Limb (tissue), 2 donors: ENCODE results near the gene DMAP1.

Experiments
- DNase-seq, 2 donors: peaks; one replicate each; pipeline ENCODE4 v3.0.0-alpha.2; 2016; ENCODE audit errors: extremely low spot score in 2 of 2

Gene DMAP1

DNA sequence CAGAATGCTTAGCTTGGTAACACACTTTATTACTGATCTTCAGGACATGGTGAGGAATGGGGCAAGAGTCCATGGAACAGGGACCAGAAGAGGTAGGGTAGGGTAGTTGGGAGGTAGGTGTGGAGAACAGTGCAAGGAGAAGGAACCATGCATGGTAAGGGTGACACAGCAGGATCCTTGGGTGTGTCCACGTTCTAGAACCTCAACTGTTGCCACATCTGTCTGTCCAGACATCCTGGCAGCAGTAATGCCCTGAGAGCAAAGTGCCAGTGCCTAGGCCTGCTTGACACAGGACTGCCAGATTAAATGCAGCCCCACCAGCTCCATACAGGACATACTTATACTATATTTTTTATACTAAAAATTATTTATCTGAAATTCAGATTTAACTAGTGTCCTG is 13.9 kb downstream of the DMAP1 start:
- no peak for DNase-seq

DNA sequence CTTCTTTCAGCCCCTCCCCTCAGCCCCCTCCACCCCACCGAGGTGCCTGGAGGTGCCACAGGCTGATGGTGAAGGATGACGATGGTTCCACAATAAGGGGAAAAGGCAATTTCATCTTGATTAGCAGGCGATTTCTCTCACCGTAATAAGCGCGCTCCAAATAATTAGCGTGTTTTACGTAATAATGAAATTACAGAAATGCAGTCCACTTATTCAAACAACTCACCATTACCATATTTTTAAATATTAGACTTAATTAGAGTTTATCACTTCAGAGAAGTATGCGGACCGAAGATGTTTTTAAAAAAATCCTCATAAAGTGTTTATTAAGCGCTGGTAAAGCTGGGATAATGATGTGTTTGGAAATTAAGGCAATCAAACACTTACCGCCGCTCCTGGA is 14.9 kb downstream of the DMAP1 start:
- DNase-seq = peak in 1 of 2 donors; percentile 18

DNA sequence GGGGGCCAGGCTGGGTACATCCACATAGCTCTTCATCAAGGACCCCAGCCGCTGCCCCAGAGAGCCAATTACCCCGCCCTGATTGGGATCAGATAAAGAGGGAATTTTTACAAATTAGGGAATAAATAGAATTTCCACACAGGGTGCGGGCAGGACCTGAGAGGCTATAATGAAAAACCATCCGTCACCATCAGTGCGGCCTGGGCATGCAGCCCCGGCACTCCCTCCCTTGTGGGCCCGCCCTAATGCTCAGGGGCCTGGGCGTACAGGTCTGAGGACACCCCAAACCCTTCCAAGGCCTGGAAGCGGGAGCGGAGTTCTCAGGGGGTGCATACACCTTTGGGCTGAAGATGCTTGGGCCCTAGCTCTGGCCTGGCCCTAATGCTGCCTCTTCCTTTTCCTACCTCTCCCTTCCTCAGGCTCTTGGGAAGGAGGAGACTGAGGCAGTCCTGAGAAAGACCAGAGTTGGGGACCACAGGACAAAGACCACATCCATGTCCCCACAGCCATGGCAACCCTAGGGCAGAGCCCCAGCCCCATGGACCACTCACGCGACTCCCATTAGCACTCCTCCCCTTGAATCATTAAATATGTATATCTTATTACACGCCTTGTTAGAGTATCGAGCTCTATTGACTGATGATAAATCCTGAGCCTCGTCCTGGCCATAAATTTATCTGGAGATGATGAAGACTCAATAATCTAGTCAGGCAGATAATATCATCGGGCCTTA is 16.3 kb downstream of the DMAP1 start:
- DNase-seq = no peak

DNA sequence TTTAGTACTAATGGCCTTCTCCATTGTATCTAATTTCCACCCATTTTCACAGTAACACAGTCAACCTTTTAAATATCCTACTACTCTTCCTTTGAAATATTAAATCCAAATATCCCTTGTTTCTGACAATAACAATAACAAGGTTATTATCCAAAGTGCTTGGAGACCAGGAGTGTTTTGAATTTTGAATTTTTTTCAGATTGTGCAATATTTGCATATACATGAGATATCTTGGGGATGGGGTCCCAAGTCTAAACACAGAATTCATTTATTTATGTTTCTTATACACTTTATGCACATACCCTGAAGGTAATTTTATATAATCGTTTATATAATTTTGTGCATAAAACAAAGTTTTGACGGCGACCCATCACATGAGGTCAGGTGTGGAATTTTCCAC is 17.5 kb downstream of the DMAP1 start:
- no peak for DNase-seq

DNA sequence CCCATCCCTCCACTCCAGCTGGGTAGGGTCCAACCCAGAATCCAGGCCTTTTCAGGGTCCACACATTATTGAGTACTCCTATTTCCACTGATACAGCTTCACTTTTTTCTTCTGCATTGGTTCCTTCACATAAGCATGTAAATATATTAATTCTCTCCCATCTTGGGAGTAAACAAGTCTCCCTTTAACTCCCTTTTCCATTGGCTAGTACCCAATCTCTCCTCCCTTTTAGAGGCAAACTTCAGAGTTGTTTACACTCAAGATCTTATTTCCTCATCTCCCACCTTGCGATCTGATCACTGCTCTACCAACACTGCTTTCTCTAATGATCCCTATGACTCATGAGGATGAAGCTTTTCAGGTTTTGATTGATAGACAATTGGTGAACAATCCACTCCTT is 20.3 kb downstream of the DMAP1 start:
- DNase-seq = no peak

DNA sequence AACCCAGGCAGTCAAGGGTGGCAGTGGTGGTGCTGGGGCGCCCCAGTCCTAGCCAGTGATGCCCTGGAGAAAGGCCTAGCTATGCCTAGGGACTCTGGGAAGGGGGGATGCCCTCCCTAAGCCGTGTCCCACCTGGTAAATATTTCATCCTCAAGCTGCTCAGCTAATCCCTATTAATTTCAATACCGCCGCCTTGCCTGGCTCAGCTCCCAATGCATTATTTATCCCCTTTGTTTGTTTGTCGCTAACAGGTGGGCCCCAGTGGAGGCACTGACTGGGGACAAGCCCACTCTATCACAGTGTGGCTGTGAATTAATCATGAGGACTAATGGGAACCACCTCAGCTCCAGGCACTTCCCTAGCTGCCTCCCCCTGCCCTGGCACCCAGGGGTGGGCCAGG is 22.5 kb downstream of the DMAP1 start:
- DNase-seq = no peak

DNA sequence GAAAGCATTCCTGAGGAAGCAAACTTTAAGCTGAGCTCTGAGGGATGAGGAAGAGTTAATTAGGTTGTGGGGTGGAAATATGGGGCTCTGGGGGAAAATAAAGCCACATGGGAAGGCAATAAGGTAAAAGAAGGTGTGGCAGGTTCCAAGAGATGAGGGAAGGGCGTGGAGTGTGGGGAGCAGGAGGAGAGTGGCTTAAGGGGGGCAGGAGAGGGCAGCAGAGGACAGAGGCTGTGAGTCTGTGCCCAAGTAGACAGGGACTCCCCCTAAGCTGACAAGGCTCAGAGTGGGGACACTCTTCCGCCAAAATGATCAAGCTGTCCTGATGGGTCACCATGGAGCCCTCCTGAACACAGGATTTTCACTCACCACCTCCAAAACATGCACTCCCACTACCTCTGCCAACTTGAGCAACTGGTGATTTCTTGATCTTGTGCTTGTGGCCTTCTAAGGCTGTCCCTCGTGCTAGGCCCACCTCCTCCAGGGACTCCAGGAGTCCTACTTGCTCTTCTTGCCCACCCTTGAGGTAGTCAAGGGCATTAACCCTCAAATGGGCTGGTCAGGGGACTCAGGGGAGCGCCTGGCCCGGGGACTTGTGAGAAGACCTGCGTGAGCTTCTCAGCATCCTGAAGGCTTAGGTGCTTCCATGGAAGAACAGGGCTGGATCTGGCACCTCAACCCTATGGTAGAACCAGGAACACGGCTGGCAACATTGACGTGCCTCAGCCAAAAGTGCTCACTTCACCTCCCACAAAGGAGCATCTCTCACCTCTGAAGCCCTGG is 23.4 kb downstream of the DMAP1 start:
- no peak for DNase-seq

DNA sequence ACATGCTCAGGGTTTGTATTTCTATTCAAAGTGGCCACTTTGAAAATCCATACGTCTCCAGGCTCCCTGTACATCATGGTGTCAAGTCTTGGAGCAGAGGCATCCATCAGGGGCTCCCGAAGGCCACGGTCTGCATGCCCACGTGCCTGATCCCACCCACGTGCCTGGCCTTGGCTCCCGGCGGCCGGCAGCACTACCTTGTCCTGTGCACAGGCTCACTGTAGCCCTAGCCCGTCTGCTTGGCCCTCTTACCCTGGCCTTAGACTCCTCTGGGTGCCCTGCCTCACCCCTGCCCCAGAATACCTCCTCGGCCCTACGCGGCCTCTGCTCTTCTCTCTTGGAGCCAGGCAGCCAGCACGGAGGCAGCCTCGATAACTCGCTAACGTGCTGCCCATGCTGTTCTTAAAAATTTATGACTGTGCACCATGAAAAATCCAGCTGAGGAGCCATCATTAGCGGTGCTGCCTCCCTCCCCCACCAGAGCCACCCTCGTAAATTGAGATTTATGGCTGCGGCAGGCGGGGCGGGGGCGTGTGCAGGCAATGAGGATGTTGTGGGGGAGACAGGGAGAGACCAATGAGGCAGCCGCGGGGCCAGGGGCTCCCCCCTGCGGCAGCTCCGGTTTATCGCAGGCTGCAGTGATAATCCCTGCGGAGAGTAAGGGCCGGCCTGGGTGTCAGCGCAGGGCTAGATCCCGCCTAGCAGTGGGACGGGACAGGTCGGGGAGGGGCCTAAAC is 24.6 kb downstream of the DMAP1 start:
- DNase-seq = peak; percentile 72 to 89

DNA sequence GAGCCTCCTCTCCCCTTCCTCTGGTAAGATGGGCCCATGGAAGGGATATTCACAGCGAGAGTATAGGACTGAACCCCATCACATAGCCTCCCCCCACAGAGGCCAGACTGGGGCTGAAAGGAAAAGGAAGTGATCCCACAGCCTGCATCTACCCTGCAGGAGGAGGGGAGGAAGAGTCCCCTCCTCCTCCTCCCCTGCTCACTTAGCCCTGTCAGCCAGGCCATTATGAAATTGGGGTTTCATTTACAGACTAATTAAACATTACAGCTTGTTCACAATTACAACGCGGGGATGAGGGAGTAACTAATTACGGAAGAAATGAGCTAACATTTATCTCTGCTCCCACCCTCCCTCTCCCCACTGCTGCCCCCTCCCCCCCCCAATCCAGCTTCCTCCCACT is 25.4 kb downstream of the DMAP1 start:
- no peak for DNase-seq

DNA sequence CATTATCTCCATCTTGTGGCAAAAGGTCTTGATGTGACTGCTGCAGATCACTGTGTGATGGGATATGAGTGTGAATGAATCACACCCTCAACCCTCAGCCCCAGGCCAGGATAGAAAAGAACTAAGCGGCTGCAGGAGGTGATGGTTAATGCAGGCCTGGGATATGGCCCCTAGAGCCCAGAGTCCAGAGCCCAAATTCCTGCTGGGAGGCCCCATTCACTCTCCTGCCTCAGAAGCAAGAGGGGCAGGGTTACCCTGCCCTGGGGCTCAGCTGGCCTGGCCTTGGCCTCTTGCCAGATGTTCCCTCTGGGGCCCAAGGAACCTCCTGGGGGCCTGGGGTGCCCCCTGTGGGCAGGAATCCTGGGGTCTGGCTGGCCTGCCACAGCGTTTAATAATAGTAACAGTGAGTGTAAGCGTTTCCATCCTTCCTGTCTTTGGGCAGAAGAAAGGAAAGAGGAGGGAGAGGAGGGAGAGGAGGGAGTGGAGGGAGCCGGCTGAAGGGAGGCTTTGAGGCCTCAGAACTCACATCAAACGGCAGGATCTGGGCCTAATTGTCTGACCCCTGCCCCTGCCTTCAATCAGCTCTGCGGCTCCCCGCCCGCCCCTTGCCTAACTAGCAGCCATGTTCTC is 26.2 kb downstream of the DMAP1 start:
- DNase-seq = peak; percentile 10 to 60

DNA sequence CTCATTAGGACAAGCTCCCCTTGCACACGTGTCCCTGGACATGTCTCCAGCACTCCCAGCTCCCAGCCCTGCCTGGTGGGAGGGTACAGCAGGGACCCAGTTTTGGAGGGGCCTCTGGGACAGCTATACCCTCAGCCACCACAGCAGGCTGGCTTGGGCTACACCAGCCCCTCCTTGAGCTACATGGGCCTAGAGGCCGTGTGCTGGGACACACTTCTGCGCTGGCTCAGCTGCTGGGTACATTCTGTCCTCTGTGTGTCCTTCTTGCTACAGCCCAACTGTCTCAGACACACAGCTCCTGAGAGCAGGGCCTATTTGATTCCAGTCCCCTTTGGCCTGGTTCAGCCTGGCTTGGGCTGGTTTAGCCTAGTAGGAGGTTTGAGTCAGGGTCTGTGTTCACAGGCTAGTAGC is 26.7 kb downstream of the DMAP1 start:
- no peak for DNase-seq

DNA sequence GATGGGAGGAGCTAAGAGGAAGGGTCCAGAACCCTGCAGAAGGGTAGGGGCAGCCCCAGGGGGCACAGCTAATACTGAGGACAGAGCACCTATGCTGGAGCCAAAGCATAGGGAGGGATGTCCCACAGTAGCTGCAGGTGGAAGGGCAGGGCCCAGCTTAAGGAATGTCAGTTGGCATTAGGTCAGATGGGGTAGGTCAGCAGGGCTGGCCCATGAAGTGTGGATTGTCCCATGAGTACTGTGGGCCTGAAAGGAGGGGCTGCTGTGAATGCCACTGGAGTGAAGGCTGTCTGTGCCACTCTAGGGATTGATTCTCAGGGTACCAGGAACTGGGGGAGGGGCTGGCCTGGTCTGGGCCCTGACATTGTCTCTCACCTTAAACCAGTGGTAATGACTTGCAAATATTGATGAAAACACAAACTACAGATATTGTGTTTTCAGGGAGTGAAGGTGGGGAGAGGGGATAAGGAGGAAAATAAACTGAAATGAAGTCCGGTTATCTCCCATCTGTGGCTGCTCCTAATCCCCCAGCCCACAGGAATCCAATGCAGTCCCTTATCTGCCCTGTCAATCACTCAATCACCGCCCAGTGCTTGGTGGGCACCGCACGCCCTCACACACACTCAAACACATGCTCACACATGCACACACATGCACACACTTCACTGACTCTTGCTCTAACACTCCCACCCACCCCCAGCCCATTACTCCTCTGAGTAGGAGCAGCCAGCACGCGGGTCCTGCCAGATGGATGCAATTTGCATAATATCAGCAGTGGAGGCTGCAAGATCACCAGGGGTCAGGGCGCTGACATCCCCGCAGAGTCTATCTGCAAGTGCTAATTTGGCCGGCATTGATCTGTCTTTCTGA is 27.8 kb downstream of the DMAP1 start:
- no peak for DNase-seq

DNA sequence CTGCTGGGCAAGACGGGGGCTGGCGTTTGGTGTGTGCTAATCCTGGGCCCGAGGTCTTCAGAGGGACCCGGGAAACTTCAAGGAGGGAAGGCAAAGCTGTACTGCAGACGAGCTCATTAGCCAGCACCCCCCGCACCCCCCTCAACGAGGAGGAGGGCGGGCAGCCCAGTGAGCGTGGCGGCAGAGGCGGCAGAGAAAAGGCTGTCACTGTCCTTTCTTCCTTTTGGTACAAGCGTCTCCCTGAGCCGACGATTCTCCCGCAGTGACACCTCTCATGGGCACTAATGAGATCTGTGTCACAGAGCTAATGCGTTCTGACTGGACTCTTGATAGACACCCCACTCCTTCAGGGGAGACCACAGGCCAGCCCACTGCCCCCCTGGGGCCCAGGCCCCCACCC is 29.5 kb downstream of the DMAP1 start:
- DNase-seq = no peak

DNA sequence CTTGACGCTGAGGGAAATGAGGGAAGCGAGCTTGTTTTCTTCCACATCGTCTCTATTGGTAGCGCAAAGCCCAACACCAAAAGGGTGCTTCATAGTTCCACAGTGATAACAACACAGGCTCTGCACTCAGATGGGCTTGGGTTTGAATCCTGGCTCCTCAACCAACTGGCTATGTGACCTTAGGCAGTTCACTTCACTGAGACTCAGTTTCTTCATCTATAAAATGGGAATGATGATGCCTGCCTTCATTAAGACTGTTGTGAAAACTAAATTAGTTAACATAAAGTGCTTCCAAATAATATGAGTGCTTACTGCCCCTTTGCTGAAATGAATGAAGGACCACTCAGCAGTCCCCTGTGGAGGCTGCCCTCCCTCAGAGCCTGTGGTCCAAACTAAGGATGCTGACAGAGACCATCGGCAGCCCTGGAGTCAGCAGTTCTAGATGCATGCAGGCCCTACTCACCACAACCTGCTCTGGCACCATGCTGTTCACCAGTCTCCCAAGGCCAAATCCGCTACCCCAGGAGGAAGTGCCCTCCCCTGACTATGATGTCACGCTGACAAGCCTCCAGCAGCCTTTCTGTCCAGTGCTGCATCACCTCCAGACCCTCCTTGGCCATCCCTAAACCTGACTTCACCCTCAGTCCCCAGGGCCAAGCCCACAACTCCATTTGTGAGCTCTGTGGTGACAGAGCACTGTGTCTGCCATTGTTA is 30.7 kb downstream of the DMAP1 start:
- no peak for DNase-seq

DNA sequence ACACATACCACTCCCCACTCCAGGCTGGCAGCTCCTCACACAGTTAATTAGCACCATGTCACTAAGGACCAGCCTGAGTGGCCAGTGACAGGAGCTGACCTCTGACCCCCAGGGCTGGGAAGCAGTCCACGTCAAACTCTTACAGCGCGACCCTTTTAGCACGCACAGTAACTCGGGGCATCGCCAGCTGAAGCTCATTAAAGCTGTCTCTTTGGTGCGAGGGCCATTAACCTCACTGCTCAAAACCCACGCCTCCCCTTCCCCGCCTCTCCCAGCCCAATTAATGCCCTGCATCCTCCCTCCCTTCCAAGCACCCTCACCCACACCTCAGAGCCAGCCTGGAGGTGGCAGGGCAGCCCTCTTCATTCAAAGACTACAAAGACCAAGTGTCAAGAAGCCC is 31.7 kb downstream of the DMAP1 start:
- no peak for DNase-seq

DNA sequence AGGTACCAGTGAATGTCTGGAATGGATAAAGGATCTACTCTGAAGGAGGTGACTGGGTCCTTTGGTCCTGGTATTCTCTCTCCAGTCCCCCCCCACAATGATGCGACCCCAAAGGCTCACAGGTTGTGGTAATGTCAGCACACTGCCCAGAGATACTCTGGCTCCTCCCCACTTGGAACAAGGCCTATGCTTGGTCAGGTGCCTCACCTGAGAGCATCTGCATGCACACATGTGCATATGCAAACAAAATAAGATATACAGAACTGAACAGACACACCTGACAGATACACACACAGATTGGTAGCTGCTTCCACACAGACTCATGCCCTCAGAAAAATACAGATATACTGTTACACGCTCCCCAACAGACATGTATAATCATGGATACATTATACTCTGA is 33.5 kb downstream of the DMAP1 start:
- no peak for DNase-seq

DNA sequence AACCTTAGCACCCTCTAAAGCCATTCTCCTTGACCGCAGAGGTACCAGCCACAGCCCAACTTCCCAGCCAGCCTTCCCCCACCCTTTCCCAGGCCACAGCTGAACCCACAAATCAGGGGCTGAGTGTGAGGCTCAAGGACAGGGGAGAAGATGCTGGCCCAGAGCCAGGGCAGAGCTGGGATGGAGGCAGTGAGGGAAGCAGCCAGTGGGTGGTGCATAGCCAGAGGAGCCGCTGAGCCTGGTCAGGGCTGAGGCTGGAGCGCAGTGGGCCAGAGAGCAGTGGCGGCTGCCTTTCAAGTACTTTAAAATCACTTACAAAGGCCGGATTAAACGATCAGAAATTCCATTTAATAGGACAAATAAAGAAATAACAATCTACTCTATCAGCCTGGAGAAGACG is 36.3 kb downstream of the DMAP1 start:
- peak in 1 of 2 donors; percentile 58 for DNase-seq

DNA sequence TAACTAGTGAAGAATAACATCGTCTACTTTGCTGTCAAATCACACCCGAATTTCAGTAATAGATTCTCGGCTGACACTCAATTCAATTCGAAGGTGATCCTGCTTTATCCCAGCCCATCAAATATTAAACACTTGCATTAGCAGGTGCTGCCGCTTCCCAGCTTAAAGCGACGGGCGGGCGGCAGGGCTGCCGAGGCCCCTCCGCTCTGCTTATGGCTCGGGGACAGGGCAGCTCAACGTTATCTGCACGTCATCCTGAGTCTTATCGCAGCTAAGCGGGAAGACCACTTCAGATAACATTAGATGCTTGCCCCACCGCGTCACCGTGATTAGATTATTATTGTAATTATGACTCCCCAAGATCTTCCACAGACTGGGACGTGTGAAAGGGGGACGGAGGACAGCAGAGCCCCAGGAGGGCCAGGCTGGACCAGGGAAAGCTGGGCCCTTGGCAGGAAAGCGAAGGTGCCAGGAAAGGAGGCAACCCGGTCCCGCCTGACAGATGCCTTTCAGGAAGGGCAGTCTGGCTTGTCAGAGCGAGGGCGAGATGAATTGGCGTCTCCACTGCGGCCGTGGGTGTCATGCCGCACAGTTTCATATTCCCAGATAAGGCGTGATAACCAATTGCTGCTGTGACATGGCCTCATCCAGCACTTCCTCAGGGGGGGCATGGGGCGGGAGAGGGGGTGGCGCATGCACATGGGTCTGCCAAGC is 37.0 kb downstream of the DMAP1 start:
- DNase-seq = no peak

DNA sequence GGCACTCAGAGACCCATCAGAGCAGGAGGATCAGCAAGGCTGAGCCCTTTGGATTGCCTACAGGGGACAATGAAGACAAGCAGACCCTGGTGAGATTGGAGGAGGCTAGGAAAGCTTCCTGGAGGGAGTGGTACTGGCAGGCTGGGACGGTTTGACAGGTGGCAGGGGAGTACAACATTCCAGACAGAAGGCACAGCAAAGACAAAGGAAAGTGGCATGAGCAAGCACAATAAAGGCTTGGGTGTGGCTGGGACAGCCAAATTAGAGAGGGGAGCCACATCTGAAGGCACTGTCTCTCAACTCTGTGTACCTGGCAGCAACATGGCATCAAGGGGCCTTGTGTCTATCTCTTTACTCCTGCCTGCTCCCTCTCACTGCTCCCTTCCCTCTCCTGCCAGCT is 38.2 kb downstream of the DMAP1 start:
- DNase-seq = no peak
